ENCODE measurements around the gene CNNM2. TPM values are rescaled to one million over a fixed set of nuclear protein-coding genes. Genes with fewer than 3 reads are reported as not detected.

CNNM2 gene
- total RNA-seq, 1 experiment from 2014 or later: 16.1 TPM

- POLR2A ChIA-PET: interaction anchor here (0.6 to 1.8 kb wide), 5 partner anchors 15 to 212 kb away, joined by 3 to 9 read pairs (median 4); partner anchors contain the start of genes ARL3, BORCS7, SFXN2 and WBP1L
- H3K36me3 Mint-ChIP-seq (ENCODE audit: insufficient read depth, unreplicated experiment): peaks cover 7% of the 10 kb centered on the region
- H3K27ac Mint-ChIP-seq (ENCODE audit: unreplicated experiment): peak within 1 kb of the TSS; percentile 40
- no peaks in the 10 kb centered on the region for H3K36me3 ChIP-seq (ENCODE audit: control insufficient read depth, insufficient read depth, low read length)
- no peaks in the 10 kb centered on the region for H3K9me3 Mint-ChIP-seq (ENCODE audit: unreplicated experiment)
- peaks cover 6% of the 10 kb centered on the region; the same call in 1 of the 2 replicates for H3K4me1 ChIP-seq
- peaks cover 9% of the 10 kb centered on the region for H3K4me1 Mint-ChIP-seq (ENCODE audit: low read depth, unreplicated experiment)
- H3K27me3 Mint-ChIP-seq (ENCODE audit: insufficient read depth, unreplicated experiment): no peaks in the 10 kb centered on the region
- CTCF ChIA-PET: interaction anchor here (0.7 to 1.6 kb wide), 5 partner anchors 12 to 48 kb away, joined by 3 to 5 read pairs (median 4); partner anchors contain the start of gene BORCS7
- peak; percentile 86 to 87 for DNase-seq
- peak within 1 kb of the TSS; percentile 78 for H3K4me3 Mint-ChIP-seq (ENCODE audit: unreplicated experiment)
- peak within 1 kb of the TSS; percentile 50 for H3K4me3 ChIP-seq (ENCODE audit: low read depth, low read length)
- intact Hi-C loops (cut with micrococcal nuclease; ENCODE audit: unreplicated experiment): loop anchor here (1.0 to 2.0 kb wide), 2 partner anchors 15 to 35 kb away; partner anchors contain the start of gene BORCS7
- H3K27me3 ChIP-seq (replicated peaks; ENCODE audit: control insufficient read depth, insufficient read depth, low read length): no peaks in the 10 kb centered on the region
- no peaks in the 10 kb centered on the region for H3K9me3 ChIP-seq
- TSS peak; percentile 58 for BruUV-seq (replicated peaks)
- TF ChIP-seq CTCF (IDR thresholded peaks at IDR 0.05; ENCODE audit: insufficient read depth in 1 of 2, low read depth in 1 of 2, low read length in 1 of 2, severe bottlenecking in 1 of 2, unreplicated experiment in 1 of 2): no peak
Observed at GRCh38 chr10:102869258-102870198, 48.6 kb upstream of the CNNM2 start, which contains the start of gene AS3MT. TSS of gene AS3MT (plus strand) at chr10:102869470. CDS start at chr10:102869593, 123 bp downstream.

- Histone ChIP-seq H3K9me3 (no peaks in the 10 kb centered on the region), H3K4me3 (ENCODE audit: low read depth, low read length) (peak overlapping the region; percentile 50), H3K36me3 (ENCODE audit: control insufficient read depth, insufficient read depth, low read length) (no peaks in the 10 kb centered on the region), H3K4me1 (peaks cover 6% of the 10 kb centered on the region; the same call in 1 of the 2 replicates), H3K27me3 (replicated peaks; ENCODE audit: control insufficient read depth, insufficient read depth, low read length) (no peaks in the 10 kb centered on the region)
- Mint-ChIP-seq H3K27me3 (ENCODE audit: insufficient read depth, unreplicated experiment) (no peaks in the 10 kb centered on the region), H3K36me3 (ENCODE audit: insufficient read depth, unreplicated experiment) (peaks cover 7% of the 10 kb centered on the region), H3K4me1 (ENCODE audit: low read depth, unreplicated experiment) (peaks cover 9% of the 10 kb centered on the region), H3K27ac (ENCODE audit: unreplicated experiment) (peak overlapping the region; percentile 40), H3K4me3 (ENCODE audit: unreplicated experiment) (peak overlapping the region; percentile 78), H3K9me3 (ENCODE audit: unreplicated experiment) (no peaks in the 10 kb centered on the region)
- intact Hi-C loops (cut with micrococcal nuclease; ENCODE audit: unreplicated experiment): no loop called here
- ChIA-PET POLR2A (interaction anchor here (0.6 kb wide), 1 partner anchor 211 kb away, joined by 3 read pairs; no protein-coding TSS in a partner anchor), CTCF (interaction anchor here (1.1 to 1.6 kb wide), 2 partner anchors 31 to 47 kb away, joined by 4 to 5 read pairs; no protein-coding TSS in a partner anchor)
- DNase-seq: peak in 1 of 2 experiments; percentile 6
- TF ChIP-seq CTCF (IDR thresholded peaks at IDR 0.05; ENCODE audit: insufficient read depth in 1 of 2, low read depth in 1 of 2, low read length in 1 of 2, severe bottlenecking in 1 of 2, unreplicated experiment in 1 of 2): no peak
- no TSS peak for BruUV-seq (replicated peaks)
Observed at GRCh38 chr10:102870221-102870620, 47.9 kb upstream of the CNNM2 start.

GRCh38 chr10:102872163-102872562 lies 45.9 kb upstream of the CNNM2 start:
- CTCF ChIA-PET: no interaction called here
- peaks cover 9% of the 10 kb centered on the region for H3K4me1 Mint-ChIP-seq (ENCODE audit: low read depth, unreplicated experiment)
- Histone ChIP-seq H3K36me3 (ENCODE audit: control insufficient read depth, insufficient read depth, low read length) (no peaks in the 10 kb centered on the region), H3K4me1 (peaks cover 6% of the 10 kb centered on the region; the same call in 1 of the 2 replicates), H3K9me3 (no peaks in the 10 kb centered on the region), H3K4me3 (ENCODE audit: low read depth, low read length) (no peak overlapping the region), H3K27me3 (replicated peaks; ENCODE audit: control insufficient read depth, insufficient read depth, low read length) (no peaks in the 10 kb centered on the region)
- POLR2A ChIA-PET: interaction anchor here (0.7 kb wide), 1 partner anchor 395 kb away, joined by 4 read pairs; no protein-coding TSS in a partner anchor
- BruUV-seq (replicated peaks): no TSS peak
- no peaks in the 10 kb centered on the region for H3K27me3 Mint-ChIP-seq (ENCODE audit: insufficient read depth, unreplicated experiment)
- no peak overlapping the region for H3K27ac Mint-ChIP-seq (ENCODE audit: unreplicated experiment)
- H3K36me3 Mint-ChIP-seq (ENCODE audit: insufficient read depth, unreplicated experiment): peaks cover 7% of the 10 kb centered on the region
- TF ChIP-seq CTCF (IDR thresholded peaks at IDR 0.05; ENCODE audit: insufficient read depth in 1 of 2, low read depth in 1 of 2, low read length in 1 of 2, severe bottlenecking in 1 of 2, unreplicated experiment in 1 of 2): no peak
- no peak for DNase-seq
- H3K4me3 Mint-ChIP-seq (ENCODE audit: unreplicated experiment): no peak overlapping the region
- no peaks in the 10 kb centered on the region for H3K9me3 Mint-ChIP-seq (ENCODE audit: unreplicated experiment)
- intact Hi-C loops (cut with micrococcal nuclease; ENCODE audit: unreplicated experiment): no loop called here
